Measurements from ENCODE around the gene SELENOW. TPM values are rescaled to one million over a fixed set of nuclear protein-coding genes. Genes with fewer than 3 reads are reported as not detected.
"Not testable (repeated sequence)": the region's sequence is repeated elsewhere in the genome, so short reads cannot be mapped to it uniquely, and the experiment has no call there.

SELENOW gene
- polyA plus RNA-seq, 3 donors = 150 to 674 (median 235) TPM

DNA sequence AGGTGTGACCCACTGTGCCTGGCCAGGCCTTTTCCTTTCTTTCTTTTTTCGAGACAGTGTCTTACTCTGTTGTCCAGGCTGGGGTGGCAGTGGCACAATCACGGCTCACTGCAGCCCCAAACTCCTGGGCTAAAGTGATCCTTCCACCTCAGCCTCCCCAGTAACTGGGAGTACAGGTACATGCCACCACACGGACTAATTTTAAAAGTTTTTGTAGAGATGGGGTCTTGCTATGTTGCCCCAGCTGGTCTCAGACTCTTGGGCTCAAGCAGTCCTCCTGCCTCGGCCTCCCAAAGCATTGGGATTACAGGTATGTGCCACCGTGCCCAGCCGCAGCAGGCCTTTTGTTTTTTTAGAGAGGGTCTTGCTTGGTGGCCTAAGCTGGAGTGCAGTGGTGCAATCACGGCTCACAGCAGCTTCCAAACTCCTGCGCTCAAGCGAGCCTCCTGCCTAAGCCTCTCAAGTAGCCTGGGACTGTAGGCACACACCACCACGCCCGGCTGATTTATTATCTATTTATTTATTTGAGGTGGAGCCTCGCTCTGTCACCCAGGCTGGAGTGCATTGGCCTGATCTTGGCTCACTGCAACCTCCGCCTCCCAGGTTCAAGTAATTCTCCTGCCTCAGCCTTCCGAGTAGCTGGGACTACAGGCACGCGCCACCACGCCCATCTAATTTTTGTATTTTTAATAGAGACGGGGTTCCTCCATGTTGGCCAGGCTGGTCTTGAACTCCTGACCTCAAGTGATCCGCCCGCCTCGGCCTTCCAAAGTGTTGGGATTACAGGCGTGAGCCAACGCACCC, 1.1 kb upstream of the SELENOW start:
- not testable (repeated sequence) for H3K27ac ChIP-seq (ENCODE audit: low read depth, low read length)
- WGBS, 3 donors = 59 to 77% (median 64%) methylated on average over 23 of the region's 23 CpGs

DNA sequence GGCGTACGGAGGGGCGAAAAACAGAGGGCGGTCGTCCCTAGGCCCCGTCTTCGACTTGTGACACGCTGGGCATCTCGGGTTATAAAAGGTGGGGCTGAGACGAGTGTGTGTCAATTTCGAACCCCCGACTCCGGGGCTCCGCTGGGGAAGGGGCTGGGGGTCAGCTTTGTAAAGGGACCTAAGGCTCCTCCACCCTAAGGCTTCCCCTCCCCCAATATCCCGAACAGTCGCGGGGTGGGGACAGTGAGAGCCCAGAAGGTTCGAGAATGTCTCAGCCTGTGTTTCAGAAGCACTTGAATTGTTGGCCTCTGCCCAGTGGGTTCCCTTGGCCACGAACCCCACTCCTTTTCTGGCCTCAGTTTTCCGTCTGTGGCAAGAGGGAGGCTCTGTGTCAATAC, 450 bp downstream of the SELENOW start:
- 0 to 1% (median 0%) methylated on average over 20 of the region's 20 CpGs for WGBS, 3 donors
- peak overlapping the region; percentile 39 for H3K27ac ChIP-seq (ENCODE audit: low read depth, low read length)

DNA sequence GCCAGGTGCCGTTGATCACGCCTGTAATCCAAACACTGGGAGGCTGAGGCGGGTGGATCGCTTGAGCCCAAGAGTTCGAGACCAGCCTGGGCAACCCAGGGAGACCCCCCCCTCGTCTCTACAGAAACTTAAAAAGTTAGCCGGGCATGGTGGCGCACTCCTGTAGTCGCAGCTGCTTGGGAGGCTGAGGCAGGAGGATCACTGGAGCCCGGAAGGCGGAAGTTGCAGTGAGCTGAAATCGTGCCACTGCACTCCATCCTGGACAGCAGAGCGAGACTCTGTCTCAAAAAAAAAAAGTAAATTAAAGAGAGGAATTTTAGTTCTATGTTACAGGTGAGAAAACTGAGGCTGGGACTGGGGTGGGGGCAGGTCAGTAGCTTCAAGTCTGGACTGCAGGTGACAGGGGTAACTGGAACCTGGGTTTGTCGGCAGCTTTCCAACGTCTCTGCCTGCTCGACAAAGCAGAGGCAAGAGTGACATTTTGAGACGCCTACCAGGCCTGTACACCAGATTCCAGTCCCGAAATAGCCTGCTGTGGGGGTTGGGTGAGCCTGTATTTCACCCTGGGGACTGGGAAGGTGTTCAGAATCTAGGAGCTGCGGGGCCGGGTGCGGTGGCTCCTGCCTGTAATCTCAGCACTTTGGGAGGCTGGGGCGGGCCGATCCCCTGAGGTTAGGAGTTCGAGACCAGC, 1.2 kb downstream of the SELENOW start:
- 43 to 59% (median 45%) methylated on average over 24 of the region's 24 CpGs for WGBS, 3 donors
- no peak overlapping the region for H3K27ac ChIP-seq (ENCODE audit: low read depth, low read length)

DNA sequence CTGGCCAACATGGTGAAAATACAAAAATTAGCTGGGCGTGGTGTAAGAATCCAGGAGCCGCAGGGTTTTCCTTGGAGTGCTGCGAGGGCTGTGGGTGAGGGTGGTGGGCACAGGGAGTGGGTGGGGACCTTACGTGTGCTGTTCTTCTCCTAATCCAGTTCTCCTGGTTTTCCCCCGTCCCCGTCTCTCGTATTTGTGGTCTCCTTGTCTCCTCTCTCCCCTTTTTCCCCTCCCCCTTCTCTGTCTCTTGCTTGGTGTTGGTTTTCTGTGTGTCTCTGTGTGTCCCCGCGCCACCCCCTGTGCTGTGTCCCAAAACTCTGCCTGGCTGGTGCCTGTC, 1.7 kb downstream of the SELENOW start:
- 70 to 83% (median 72%) methylated on average over 9 of the region's 9 CpGs for WGBS, 3 donors
- H3K27ac ChIP-seq (ENCODE audit: low read depth, low read length) = no peak overlapping the region

DNA sequence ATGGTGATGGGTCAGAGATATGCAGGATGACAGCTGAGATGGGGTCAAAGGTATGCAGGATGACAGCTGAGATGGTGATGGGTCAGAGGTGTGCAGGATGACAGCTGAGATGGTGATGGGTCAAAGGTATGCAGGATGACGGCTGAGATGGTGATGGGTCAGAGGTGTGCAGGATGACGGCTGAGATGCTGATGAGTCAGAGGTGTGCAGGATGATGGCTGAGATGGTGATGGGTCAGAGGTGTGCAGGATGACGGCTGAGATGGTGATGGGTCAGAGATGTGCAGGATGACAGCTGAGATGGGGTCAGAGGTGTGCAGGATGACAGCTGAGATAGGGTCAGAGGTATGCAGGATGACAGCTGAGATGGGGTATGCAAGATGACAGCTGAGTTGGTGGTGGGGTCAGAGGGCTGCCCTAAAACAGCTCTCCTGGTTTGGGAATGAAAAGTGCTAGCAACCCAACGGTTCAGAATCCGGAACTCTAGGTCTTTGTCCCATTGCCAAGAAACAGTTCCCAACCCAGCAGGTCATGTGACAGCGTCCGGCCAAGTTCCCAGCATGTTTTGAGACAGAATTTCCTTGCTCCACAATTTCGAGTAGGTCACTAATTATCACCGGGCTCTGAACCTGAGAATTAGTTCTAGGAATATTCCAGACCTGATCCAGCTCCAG, 3.2 kb downstream of the SELENOW start:
- H3K27ac ChIP-seq (ENCODE audit: low read depth, low read length) = no peak overlapping the region
- 42 to 57% (median 44%) methylated on average over 9 of the region's 9 CpGs for WGBS, 3 donors

DNA sequence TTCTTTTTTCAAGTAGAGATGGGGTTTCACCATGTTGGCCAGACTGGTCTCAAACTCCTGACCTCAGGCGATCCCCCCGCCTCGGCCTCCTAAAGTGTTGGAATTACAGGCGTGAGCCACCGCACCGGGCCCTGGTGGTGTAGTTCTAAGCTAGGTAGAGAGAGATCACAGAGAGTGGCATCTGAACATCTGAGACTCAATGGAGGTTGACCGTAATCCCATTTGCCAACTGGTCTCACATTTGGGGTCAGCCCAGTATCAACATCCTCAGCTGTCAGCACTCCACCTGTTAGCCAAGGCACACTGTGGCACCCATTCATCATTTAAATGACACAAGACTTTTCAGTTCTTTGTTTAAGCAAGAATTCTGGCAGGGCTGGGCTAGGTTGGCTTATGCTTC, 8.1 kb downstream of the SELENOW start:
- WGBS, 3 donors = 93 to 96% (median 93%) methylated on average over 7 of the region's 7 CpGs
- no peak overlapping the region for H3K27ac ChIP-seq (ENCODE audit: low read depth, low read length)

DNA sequence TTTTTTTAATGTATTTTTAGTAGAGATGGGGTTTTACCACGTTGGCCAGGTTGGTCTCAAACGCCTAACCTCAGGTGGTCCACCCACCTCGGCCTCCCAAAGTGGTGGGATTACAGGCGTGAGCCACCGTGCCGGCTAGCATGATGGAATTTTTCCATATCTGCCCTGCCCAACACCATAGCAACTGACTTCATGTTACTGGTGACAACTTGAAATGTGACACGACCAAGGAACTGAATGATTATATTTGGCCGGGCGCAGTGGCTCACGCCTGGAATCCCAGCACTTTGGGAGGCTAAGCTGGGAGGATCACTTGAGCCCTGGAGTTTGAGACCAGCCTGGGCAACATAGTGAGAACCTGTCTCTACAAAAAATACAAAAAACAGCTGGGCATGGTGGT, 8.8 kb downstream of the SELENOW start:
- WGBS, 3 donors = 84 to 88% (median 84%) methylated on average over 10 of the region's 10 CpGs
- not testable (repeated sequence) for H3K27ac ChIP-seq (ENCODE audit: low read depth, low read length)

DNA sequence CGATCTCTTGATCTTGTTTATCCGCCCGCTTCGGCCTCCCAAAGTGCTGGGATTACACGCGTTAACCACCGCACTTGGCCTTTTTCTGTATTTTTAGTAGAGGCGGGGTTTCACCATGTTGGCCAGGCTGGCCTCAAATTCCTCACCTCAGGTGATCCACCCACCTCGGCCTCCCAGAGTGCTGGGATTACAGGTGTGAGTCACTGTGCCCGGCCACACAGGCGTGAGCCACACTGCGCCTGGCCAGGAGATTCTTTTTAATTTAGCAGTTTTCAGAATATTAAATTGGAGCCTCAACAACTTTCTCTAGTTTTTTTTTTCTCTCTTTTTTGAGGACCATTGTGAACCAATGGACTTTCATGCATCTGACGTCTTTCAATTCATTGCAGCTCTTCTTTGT, 11.3 kb downstream of the SELENOW start:
- 87 to 94% (median 92%) methylated on average over 13 of the region's 13 CpGs for WGBS, 3 donors
- not testable (repeated sequence) for H3K27ac ChIP-seq (ENCODE audit: low read depth, low read length)

DNA sequence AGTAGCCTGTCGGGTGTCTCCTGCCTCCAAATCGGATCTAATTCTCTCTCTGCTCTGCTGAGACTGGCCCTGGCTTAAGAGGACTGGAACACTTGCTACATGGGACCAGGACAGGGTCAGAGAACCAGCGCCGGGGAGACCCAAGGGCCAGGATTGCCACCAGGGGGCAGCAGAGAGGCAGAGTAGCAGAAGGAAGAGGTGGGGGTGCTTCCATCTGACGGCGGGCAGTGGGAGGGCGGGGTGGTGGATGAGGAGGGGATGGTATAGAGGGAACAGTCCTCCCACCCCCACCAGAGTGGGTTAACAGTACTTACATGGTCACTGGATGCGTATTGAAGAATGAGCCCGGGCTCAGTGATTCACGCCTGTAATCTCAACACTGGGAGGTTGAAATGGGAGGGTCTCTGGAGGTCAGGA, 11.9 kb downstream of the SELENOW start:
- WGBS, 3 donors = 9 to 12% (median 11%) methylated on average over 10 of the region's 10 CpGs

DNA sequence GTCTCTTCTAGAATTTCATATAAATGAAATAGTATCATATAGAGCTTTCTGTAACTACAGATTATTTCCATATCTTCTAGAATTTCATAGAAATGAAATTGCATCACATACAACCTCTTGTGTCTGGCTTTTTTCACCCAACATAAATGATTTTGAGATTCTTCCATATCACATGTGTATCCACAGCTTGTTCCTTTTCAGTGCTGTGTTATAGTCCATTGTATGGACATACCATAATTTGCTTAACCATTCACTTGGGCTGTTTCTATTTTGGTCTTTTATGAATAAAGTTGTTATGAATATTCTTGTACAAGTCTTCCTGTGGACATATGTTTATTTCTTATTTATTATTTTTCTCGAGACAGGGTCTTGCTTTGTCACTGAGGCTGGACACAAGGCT, 14.1 kb downstream of the SELENOW start:
- H3K27ac ChIP-seq (ENCODE audit: low read depth, low read length) = no peak overlapping the region
- 97 to 100% (median 98%) methylated on average over 1 of the region's 1 CpG for WGBS, 3 donors

More for the DNA sequence above, 11.9 kb downstream of the SELENOW start:
- H3K27ac ChIP-seq (ENCODE audit: low read depth, low read length) = no peak overlapping the region

DNA sequence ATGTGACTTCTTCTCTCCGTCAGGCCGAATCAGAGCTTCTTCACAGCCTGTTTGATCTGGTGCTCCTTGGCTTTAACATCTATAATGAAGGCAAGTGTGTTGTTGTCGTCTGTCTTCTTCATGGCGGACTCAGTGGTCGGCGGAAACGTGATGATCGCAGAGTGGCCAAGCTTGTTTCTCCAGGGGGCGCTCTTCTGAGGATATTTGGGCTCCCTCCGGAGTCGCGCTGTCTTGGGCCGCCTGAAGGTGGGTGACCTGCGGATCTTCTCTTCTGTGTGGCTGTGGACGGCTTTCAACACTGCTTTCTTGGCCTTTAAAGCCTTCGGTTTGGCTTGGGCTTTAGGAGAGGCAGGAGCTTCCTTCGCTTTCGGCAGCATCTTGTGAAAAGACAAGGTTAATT, 16.0 kb downstream of the SELENOW start:
- H3K27ac ChIP-seq (ENCODE audit: low read depth, low read length) = no peak overlapping the region
- 81 to 86% (median 84%) methylated on average over 18 of the region's 18 CpGs for WGBS, 3 donors

DNA sequence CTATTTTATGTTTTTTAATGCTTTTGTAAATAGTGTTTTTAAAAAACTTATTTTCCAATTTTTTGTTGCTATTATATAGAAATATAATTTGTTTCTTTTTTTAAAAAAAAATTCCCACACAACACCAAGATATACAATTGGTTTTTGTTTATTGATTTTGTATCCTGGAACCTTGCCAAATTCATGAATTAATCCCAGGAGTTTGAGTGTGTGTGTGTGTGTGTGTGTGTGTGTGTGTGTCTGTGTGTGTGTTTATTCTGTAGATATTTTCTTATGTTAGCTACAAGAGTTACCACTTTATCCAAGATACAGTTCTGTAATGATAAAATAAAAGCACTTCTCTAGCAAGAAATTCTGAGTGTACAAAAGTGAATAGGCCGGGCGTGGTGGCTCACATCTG, 18.3 kb downstream of the SELENOW start:
- WGBS, 3 donors = 77 to 96% (median 96%) methylated on average over 2 of the region's 2 CpGs
- no peak overlapping the region for H3K27ac ChIP-seq (ENCODE audit: low read depth, low read length)

DNA sequence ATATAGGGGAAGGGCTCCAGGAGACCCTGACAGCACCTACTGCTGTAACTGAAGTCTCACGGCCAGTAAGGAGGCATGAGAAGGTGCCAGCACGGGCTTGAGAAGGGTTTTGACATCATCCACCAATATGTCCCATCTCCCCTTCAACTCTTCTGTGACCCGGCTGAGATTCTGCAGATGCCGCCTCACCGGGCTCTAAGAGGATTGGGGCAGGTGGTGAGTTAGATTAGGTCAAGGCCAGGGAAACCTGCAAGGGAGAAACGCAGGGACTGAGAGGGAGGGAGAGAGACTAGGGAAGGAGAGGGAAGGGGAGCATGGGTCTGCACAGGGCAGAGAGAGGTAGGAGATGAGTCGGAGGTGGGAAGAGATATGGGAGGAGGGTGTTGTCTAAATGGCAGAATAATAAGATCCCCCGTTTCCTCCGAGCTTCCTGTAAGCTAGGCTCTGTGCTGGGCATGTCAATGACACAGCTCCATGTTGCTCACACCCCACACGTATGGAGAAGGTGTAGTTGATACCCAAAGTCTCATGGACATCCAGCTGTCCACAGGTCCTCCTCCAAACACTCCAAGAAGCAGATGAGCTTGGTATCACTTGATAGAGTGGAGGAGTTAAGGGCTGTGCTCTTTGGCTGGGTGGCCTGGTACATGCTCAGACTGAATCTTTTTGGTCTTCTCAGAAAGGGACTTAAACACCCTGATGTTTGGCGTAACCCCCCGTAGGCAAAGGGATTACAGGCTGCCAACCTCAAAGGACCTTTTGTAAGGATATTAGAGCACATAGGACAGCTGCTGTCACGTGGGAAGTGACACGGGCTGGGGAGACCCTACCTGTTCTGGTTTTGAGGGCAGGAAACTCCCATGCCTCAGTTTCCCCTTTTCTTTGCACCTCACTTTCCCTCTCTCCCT, 19.7 kb downstream of the SELENOW start:
- no peak overlapping the region for H3K27ac ChIP-seq (ENCODE audit: low read depth, low read length)
- 48 to 67% (median 65%) methylated on average over 14 of the region's 14 CpGs for WGBS, 3 donors

DNA sequence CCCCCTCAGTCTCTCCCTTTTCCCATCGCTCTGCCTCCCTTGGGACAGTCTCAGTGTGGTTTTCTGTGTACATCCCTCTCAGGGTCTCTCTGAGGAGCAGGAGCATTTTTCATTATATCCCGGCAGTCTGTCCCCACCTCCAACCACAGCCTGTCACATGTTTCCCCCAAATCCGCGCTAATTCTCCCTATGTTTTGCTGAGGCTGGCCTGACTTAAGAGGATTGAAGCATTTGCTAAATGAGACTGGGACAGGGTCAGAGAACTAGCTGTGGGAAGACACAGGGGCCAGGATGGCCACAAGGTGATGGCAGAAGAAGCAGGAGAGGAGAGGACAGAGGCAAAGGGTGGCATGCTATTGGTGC, 20.4 kb downstream of the SELENOW start:
- WGBS, 3 donors = 78 to 80% (median 79%) methylated on average over 4 of the region's 4 CpGs
- H3K27ac ChIP-seq (ENCODE audit: low read depth, low read length) = no peak overlapping the region

DNA sequence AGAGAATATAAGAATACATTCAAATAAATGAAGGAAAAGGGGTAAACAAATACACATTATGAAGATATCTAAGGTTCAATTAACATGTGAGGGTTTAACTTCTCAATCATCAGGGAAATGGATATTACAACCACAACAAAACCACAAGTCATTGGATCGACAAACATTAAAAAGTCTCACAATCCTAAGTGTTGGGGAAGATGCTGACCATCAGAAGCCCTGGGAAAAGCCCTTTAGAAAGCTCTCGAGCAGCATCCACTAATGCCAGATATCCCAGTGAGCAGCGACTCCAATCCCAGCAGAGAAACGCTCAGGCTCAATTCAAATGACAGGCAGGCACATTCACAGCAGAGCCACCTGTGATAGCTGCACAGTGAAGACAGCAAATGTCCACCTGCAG, 22.8 kb downstream of the SELENOW start:
- H3K27ac ChIP-seq (ENCODE audit: low read depth, low read length) = no peak overlapping the region
- WGBS, 3 donors = 90 to 97% (median 95%) methylated on average over 4 of the region's 4 CpGs

DNA sequence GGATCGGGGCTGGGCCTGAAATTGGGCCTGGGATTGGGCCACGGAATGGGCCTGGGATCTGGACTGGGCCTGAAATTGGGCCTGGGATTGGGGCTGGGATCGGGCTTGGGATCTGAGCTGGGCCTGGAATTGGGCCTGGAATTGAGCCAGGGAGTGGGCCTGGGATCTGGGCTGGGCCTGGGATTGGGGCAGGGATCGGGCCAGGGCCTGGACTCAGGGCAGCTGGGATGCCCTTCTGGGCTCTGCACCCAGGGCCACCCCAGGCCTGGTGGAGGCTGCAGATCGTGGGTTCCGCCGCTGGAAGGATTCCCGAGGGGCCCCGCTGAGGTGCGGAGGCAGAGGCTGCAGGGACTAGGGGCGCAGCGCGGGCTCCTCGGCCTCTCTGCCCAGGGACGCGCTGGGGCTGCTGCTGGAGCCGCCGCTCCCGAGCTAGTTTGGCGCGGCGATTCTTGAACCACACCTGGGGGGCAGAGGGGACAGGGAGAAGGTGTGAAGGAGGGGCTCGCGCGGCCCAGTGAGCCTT, 24.1 kb downstream of the SELENOW start:
- no peak overlapping the region for H3K27ac ChIP-seq (ENCODE audit: low read depth, low read length)
- 84 to 91% (median 89%) methylated on average over 8 to 25 of the region's 25 CpGs for WGBS, 3 donors

DNA sequence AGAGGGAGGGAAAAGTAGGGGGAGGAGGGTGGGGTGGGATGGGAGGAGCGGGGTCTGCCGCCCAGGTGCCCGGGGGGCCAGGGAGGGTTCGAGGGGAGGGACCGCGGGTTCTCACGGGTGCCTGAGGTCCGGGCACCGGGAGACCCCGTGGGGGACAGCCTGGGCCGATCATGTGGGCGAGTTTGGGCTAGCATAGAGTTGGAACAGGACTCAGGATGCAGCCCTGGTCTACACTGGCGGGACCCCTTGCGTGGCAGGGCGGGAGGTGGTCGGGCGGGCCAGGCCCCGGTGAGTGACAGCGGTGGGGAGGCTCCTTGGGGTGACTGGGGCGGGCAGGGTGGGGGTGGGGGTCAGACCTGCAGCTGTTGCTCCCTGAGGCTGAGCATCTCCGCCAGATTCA, 24.6 kb downstream of the SELENOW start:
- WGBS, 3 donors = 79 to 84% (median 83%) methylated on average over 9 to 20 of the region's 21 CpGs
- not testable (repeated sequence) for H3K27ac ChIP-seq (ENCODE audit: low read depth, low read length)

DNA sequence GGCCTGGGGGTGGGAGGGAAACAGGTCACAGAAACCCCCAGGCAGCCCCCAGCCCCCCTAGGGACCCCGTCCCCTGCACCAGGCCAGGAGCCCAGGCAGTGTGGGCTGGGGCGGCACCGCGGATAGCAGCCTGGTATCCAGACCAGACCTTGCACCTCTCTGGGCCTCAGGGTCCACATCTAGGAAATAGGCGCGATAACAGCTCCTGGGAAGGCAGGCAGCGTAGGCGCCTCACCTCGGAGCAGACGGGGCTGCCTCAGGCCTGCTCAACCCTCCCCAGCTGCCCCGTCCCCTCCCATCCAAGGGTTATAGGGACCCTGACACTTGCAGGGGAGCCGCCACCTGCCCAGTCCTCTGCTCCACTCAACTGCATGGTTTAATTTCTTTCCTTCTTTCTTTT, 25.2 kb downstream of the SELENOW start:
- not testable (repeated sequence) for H3K27ac ChIP-seq (ENCODE audit: low read depth, low read length)
- 78 to 91% (median 83%) methylated on average over 6 to 11 of the region's 12 CpGs for WGBS, 3 donors
